Measurements from ENCODE around the gene CEP152.

DNA sequence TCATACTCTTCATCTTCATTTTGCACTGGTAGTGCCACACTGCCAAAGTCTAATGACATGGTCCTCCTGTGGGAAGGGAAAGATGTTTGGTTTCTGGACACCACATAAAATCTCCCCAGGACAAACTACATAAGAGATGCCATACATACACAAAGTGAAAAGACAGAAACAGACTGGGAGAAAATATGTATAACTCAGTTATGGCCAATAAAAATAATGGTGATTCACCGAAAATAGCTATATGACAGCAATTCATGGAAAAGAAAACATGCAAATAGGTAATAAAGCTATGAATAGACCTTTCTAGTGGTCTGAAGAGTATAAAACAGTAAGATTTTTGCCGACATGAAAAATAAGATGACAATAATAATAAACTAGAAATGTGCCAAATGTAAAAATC lies 5.3 kb downstream of the CEP152 start:
- TF ChIP-seq POLR2A (IDR thresholded peaks at IDR 0.05; ENCODE audit: low read length) = no peak
- TF ChIP-seq GATA1 (IDR thresholded peaks at IDR 0.05; ENCODE audit: low read depth, low read length) = no peak

Data from erythroblast (primary cell).